HG02943 (cell line): ENCODE results near the gene WDR18.

Source experiments
- ATAC-seq: cut with Tn5 transposase; IDR thresholded peaks from one replicate; pipeline ENCODE4 v1.9.1; 2021; ENCODE audit warnings: mild to moderate bottlenecking, low read depth, moderate library complexity; ENCODE audit not compliant: unreplicated experiment

WDR18 gene

DNA sequence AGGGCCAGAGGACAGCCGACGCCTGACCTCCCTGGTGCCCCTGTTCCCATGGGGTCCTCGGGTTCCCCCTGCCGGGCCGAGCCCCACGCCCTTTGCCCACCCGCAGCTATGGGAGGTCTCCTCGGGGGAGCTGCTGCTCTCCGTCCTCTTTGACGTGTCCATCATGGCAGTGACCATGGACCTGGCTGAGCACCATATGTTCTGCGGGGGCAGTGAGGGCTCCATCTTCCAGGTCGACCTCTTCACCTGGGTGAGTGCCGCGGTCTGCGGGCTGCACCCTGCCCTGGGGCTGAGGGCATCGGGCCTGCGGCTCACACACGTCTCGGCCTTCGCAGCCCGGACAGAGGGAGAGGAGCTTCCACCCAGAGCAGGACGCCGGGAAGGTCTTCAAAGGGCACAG, 6.6 kb downstream of the WDR18 start:
- no peak for ATAC-seq

DNA sequence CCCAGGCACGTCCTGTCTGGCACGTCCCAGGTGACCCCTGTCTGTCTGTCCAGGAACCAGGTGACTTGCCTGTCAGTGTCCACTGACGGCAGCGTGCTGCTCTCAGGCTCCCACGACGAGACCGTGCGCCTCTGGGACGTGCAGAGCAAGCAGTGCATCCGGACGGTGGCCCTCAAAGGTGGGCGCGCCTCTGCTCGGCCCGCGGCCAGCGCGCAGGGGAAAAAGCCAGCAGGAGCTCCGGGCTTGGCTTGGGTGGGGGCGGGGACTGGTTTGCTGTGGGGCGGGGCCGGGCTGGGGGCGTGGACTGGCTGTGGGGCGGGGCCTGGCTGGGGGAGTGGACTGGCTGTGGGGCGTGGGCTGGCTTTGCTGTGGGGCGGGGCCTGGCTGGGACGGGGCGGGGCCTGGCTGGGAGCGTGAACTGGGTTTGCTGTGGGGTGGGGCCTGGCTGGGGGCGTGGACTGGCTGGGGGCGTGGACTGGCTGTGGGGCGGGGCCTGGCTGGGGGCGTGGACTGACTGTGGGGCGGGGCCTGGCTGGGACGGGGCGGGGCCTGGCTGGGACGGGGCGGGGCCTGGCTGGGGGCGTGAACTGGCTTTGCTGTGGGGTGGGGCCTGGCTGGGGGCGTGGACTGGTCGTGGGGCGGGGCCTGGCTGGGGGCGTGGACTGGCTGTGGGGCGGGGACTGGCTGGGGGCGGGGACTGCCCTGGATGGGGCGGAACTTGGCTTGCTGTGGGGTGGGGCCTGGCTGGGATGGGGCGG, 7.2 kb downstream of the WDR18 start:
- ATAC-seq: no peak

DNA sequence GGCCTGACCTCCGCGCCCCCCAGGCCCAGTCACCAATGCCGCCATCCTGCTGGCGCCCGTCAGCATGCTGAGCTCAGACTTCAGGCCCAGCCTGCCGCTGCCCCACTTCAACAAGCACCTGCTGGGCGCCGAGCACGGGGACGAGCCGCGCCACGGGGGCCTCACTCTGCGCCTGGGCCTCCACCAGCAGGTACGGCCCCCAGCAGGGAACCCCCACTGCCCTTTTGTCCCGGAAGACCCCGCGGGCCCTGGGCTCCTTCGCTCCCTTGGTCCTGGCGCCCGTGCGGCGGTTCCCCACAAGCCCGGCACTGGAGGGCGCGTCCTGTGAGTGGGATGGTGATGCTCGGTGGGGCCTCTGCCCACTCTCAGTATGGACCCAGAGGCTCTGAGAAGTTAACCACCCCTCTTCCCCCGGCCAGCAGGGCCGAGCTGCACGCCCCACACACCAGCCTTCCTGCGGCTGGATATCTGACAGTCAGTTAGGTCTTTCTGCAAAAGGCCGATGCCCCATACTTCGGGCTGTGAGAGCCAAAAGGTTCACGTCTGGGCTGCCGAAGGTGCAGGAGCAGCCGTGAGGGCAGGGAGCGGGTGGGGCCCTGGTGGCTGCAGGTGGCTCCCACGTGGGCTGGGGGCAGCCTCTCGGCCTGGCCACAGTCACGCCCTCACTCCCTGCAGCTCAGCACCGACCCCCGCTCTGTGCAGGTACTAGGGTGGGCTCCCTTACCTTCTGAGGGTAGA, 8.0 kb downstream of the WDR18 start:
- ATAC-seq: no peak

DNA sequence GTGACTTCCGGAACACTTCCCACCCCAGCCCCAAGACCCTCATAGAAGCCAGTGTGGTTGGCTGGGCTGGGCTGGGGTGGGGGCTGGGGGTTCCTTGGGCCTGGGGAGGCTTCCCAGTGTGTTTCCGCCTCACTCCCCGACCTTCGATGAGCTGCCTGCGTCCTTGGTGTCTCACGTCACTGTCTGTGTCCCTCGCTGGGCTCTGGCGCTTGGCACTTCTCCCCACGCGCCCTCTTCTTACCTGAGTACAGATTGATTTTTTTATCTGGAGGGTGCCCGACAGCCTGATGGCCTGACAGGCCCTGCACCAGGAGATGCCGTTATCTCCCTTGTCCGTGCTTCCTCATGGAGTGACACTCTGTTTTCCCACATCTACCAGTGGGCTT, 8.5 kb downstream of the WDR18 start:
- ATAC-seq: no peak

DNA sequence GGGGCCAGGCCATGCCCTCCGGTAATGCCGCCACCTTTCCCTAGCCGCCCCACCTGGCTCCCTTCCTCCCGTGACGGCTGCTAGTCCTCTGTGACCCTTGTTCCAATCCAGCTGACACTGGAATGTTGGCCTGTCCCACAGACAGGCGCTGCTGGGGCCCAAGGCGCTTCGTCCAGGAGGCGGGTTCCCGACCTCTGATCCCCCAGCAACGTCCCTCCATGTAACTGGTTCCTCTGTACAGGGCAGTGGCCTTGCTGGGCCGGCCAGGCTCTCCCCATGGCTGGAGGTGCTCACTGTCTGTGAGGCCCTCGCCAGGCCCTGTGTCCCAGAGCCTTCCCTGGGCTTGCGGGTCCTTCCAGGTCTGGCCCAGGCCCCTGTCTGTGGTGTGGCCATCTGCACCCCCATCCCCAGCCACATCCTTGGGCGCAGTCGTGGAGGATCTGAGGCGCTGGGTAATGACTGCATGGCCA, 9.3 kb downstream of the WDR18 start:
- no peak for ATAC-seq

DNA sequence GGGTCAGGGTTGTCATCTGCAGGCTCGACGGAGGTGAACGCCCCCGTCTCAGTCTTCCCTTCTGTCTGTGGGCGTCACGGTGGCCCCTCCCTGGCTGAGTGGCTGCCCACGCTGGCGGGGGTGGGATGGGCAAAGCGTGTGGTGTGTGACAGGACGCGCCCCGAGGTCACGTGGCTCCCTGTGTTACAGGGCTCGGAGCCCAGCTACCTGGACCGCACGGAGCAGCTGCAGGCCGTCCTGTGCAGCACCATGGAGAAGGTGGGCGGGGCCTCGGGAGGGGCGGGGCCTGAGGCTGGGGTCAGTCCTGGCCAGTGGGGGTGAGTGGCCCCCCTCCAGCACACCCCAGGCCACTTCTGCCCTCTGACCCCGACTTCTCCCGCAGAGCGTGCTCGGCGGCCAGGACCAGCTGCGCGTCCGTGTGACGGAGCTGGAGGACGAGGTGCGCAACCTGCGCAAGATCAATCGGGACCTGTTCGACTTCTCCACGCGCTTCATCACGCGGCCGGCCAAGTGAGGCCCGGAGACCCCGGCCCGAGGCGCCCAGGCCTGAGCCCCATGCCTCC, 9.8 kb downstream of the WDR18 start:
- ATAC-seq: no peak

DNA sequence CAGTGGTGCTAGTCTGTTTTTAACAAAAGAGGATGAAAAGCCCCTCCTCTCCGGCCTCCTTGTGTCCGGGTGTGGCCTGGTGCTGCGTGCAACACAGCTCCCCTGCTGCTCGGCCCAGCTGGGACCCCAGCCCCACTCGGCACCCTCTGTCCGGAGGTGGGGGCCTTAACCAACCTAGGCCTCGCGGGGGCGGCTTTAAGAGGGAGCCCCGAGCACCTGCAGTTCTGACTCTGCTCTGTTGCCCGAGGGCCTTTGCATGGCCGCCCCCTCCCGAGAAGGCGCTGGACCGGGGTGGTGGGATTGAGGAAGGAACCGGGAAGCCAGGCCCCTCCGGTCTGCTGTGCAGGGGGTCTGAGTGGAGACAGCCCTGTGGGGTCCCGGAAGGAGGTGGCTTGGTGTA, 10.4 kb downstream of the WDR18 start:
- no peak for ATAC-seq

DNA sequence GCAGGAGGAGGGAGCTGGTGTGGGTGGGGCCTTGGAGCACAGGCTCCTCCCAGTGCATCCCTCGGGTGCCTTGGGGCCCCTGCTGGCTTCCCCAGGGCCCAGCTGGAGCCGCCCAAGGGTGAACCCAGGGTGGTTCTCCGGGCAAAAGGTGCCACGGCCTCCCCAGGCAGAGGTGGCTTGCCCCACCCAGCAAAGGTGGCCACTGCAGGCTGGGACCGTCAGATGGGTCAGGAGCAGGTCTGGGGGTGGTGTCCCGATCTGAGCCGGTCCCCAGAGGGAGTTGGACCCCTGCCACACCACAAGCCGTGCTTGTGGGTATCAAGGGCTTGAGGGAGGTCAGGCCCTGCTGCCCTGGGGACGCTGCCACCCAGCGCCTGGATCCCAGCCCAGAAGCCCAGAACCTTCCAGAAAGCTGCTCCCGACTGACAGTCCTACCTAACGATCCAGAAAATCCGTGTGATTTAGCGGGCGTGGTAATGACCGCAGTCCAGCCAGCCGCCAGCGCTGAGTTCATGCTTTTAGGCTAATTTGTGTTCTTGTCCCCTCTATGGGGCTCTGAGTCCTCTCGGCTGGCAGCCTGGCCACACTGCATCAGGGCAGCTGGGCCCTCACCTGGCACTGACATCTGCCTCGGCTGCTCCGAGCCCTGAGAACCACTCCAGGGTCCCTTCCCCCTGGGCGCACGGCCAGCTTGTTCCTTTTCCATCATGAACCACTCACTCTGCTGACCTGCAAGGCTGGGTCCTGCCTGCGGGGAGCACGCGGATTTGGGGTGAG, 11.1 kb downstream of the WDR18 start:
- ATAC-seq: no peak

DNA sequence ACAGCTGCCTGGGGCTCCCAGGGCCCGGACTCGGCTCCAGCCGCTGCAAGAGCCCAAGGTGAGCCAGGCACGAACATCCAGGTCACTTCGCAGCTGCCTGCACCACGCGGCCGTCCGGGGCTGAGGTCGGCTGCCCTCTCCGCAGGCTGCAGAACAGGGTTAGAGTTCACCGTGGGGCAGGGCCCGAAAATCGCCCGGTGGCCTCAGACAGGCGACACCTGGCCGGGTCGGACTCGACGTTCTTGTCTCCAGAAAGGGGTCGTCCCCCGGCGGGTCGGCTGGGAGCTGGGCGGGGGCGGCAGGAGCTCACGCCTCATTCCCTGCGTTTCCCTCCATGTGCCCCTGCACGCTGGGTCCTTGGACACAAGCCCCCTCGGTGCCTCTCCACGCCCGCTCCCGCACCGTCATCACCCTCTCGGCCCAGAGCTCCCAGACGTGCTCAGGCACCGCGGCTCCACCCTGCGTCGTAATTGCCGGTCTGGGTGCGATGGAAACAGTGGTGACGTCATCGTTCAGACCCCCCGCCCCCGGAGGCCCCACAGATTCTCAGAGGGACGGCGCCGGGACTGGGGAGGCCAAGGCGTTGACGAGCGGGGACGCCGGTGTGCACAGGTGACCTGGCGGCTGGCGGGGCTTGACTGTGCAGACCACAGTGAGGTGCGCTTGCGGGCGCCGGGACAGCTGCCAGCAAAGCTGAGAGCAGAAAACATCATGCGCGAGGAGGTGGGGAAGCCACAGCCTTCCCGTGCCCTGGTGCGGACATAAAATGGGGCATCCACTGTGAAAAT, 12.1 kb downstream of the WDR18 start:
- no peak for ATAC-seq

DNA sequence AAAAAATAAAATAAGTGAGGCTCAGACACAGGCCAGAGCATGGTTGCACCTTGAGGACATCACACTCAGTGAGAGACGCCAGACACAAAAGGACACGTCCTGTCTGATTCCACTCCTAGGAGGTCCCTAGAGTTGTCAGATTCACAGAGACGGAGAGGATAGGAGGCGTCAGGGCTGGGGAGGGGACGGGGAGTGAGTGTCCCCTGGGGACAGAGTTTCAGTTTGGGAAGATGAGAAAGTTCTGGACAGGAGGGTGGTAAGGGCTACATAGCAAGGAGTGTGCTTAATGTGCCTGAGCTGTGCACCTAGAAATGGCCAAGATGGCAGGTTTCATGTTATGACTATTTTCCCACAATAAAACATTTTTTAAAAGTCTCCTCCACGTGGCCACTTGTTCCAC, 13.9 kb downstream of the WDR18 start:
- ATAC-seq: no peak

DNA sequence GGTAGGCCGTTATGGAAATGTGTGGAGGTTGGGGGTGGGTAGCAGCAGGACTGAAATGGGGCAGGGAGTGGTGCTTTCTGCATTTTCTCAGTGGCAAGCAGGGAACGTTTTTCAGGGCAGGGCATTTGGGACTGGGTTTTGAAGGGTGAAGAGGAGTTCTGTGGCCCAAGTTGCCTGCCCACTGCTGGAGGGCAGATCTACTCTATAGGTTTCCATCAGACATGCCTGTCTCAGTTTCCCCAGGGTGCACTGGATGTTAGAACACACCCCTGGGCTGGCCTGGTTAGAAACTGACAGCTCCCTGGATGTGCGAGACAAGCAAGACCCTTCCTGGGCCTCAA, 15.2 kb downstream of the WDR18 start:
- ATAC-seq: no peak

DNA sequence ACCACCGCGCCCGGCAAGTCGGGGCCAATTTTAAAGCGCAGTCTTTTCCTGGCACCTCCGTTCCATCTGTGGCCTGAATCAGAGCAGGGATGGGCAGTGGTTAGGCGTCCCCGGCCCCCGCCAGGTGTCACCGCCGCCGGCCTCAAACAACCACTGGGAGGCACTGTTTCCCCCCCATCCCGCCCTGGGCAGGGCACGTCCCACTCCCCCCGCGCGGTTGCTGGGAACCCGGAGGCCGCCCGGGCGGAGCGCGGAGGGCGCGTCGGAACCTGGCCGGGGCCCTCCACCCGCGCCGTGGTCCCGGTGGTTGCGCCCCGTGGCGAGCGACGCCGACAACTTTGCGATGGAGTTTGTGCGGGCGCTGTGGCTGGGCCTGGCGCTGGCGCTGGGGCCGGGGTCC, 15.9 kb downstream of the WDR18 start, which contains the start of gene GRIN3B:
TSS of gene GRIN3B (plus strand) at position 325 of the 400 bp plus-strand sequence. CDS start at position 344, 19 bp downstream.
- ATAC-seq: no peak

DNA sequence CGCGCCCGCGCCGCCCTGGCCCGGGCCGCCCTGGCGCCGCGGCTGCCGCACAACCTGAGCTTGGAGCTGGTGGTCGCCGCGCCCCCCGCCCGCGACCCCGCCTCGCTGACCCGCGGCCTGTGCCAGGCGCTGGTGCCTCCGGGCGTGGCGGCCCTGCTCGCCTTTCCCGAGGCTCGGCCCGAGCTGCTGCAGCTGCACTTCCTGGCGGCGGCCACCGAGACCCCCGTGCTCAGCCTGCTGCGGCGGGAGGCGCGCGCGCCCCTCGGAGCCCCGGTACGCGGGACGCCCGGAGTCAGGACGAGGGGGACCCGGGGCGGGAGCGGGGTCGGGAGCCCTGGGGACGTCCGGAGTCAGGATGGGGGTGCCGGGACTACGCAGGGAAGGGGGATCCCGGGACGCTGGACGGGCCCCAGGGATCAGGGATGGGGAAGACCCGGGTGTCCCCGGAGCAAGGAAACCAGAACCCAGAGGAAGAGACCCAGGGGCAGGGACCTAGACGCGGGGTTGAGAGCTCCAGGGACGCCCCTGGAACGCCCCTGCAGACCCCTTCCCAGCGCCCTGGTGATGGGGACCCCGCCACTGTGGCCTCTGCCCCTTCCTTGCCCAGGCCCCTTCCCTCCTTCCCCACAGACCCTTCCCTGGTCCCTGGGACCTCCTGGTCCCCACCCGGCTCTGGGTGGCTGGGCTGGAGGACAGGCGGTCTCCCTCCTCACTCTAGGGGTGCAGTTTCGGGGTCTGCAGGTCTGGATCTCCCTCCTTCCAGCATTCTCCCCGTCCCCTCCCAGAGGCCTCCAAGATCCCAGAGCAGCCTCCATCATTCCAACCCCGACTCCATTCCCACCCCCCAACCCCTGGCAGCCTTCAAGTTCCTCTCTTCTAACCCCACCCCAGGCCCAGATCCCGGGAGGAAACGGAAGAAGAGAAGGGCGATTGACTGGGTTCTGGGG, 16.7 kb downstream of the WDR18 start:
- no peak for ATAC-seq

DNA sequence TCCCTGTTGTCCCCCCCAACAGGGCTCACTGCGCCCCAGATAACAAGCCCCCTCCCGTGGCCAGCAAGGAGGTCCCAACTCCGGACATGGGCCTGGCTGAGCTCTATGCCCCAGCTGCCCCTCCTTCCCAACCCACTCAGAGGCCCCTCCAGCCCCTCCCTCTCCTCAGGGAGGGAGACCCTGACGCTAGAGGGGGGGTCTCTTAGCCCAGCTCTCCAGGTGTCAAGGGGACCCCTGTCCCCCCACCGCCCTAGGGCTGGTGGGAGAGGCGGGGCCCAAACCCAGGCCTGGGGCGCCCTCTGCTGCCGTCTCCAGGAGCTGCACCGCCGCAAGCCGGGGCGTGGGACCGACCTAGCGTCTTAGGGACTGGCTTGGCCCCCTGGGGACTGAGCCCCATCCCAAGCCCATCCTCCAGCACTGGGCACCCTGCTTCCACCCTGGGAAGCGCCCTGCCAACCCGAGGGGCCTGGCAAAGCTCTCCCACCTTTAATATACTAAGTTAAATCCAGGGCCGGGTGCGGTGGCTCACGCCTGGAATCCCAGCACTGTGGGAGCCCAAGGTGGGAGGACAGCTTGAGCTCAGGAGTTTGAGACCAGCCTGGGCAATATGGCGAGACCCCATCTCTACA, 17.5 kb downstream of the WDR18 start:
- ATAC-seq: no peak

DNA sequence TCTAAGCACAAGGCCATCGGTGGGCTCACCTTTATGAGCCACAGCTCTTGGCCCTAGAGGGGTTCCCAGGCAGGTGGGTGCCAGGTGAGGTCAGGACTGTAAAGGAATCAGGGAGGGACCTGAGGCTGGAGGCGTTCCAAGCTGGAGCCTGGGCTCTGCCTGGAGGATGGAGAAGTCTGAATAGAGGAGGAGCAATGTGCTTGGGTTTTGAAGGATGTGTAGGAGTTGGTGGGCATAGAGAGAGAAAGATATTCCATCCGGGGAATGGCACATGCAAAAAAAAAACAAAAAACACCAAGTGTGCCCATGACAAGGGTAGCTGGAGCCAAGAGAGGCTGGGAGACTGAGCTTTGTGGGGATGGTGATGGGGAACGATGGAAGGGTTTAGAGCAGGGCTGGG, 18.5 kb downstream of the WDR18 start:
- ATAC-seq: no peak

DNA sequence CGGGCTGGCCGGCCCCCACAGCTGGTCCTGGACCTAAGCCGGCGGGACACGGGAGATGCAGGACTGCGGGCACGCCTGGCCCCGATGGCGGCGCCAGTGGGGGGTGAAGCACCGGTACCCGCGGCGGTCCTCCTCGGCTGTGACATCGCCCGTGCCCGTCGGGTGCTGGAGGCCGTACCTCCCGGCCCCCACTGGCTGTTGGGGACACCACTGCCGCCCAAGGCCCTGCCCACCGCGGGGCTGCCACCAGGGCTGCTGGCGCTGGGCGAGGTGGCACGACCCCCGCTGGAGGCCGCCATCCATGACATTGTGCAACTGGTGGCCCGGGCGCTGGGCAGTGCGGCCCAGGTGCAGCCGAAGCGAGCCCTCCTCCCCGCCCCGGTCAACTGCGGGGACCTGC, 19.1 kb downstream of the WDR18 start:
- no peak for ATAC-seq

DNA sequence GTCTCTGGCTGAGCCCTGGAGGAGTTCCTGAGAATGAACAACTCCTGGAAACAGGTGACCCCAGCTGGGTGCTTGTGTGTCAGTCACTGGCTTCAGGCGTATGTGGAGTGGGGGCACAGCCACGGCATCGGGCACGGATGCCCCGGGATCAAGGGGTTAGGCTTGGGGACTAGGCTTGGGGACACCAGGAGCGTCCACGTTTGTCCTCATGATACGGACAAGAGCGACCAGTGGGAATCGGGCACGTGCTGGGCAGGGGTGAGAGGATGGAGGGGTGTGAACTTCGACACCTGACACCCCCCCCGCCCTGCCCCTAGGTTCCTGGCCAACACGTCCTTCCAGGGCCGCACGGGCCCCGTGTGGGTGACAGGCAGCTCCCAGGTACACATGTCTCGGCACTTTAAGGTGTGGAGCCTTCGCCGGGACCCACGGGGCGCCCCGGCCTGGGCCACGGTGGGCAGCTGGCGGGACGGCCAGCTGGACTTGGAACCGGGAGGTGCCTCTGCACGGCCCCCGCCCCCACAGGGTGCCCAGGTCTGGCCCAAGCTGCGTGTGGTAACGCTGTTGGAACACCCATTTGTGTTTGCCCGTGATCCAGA, 20.2 kb downstream of the WDR18 start:
- no peak for ATAC-seq
